ENCODE measurements around the gene CELF5. TPM values are rescaled to one million over a fixed set of nuclear protein-coding genes. Genes with fewer than 3 reads are reported as not detected.
A peak's percentile ranks its signal among the peaks of the same experiment; 100 is the strongest.
"Not testable (repeated sequence)": the region's sequence is repeated elsewhere in the genome, so short reads cannot be mapped to it uniquely, and the experiment has no call there.

Gene CELF5
- total and polyA plus RNA-seq, 2 donors, result 0.14 to 0.48 TPM

GRCh38 chr19:3283886-3284657, 59.6 kb downstream of the CELF5 start:
- WGBS, result 61% methylated on average over 17 of the region's 17 CpGs

GRCh38 chr19:3284759-3285646, 60.5 kb downstream of the CELF5 start:
- H3K27ac ChIP-seq (ENCODE audit: low read depth), result no peak overlapping the region
- peak; percentile 76 for DNase-seq (ENCODE audit: extremely low spot score)
- H3K36me3 ChIP-seq (ENCODE audit: insufficient read depth), result no peaks in the 10 kb centered on the region
- no peak overlapping the region for H3K4me3 ChIP-seq (ENCODE audit: low read depth, low read length)
- peaks cover 2% of the 10 kb centered on the region for H3K4me1 ChIP-seq (ENCODE audit: insufficient read depth)
- 2% methylated on average over 38 of the region's 38 CpGs for WGBS

More at GRCh38 chr19:3283886-3284657, 59.6 kb downstream of the CELF5 start:
- H3K27ac ChIP-seq (ENCODE audit: low read depth), result no peak overlapping the region
- no peaks in the 10 kb centered on the region for H3K36me3 ChIP-seq (ENCODE audit: insufficient read depth)
- H3K4me1 ChIP-seq (ENCODE audit: insufficient read depth), result peaks cover 2% of the 10 kb centered on the region
- DNase-seq (ENCODE audit: extremely low spot score), result no peak
- no peak overlapping the region for H3K4me3 ChIP-seq (ENCODE audit: low read depth, low read length)

GRCh38 chr19:3285647-3286176, 61.3 kb downstream of the CELF5 start:
- no peak overlapping the region for H3K27ac ChIP-seq (ENCODE audit: low read depth)
- no peak for DNase-seq (ENCODE audit: extremely low spot score)
- H3K4me3 ChIP-seq (ENCODE audit: low read depth, low read length), result no peak overlapping the region
- H3K36me3 ChIP-seq (ENCODE audit: insufficient read depth), result no peaks in the 10 kb centered on the region
- WGBS, result 3% methylated on average over 40 of the region's 40 CpGs
- peaks cover 2% of the 10 kb centered on the region for H3K4me1 ChIP-seq (ENCODE audit: insufficient read depth)

- Histone ChIP-seq H3K27ac (ENCODE audit: low read depth) (no peak overlapping the region), H3K36me3 (ENCODE audit: insufficient read depth) (no peaks in the 10 kb centered on the region), H3K4me3 (ENCODE audit: low read depth, low read length) (no peak overlapping the region), H3K4me1 (ENCODE audit: insufficient read depth) (peaks cover 2% of the 10 kb centered on the region)
- WGBS, result 63% methylated on average over 11 of the region's 11 CpGs
- DNase-seq (ENCODE audit: extremely low spot score), result no peak
Measured at GRCh38 chr19:3287814-3288213, 63.4 kb downstream of the CELF5 start.

GRCh38 chr19:3288437-3288836, 64.0 kb downstream of the CELF5 start:
- not testable (repeated sequence) for H3K36me3 ChIP-seq (ENCODE audit: insufficient read depth); H3K4me3 ChIP-seq (ENCODE audit: low read depth, low read length); H3K4me1 ChIP-seq (ENCODE audit: insufficient read depth); H3K27ac ChIP-seq (ENCODE audit: low read depth); DNase-seq (ENCODE audit: extremely low spot score)
- WGBS, result 79% methylated on average over 5 of the region's 5 CpGs

GRCh38 chr19:3289971-3290569, 65.6 kb downstream of the CELF5 start:
- H3K4me3 ChIP-seq (ENCODE audit: low read depth, low read length), result no peak overlapping the region
- H3K27ac ChIP-seq (ENCODE audit: low read depth), result no peak overlapping the region
- 15% methylated on average over 23 of the region's 23 CpGs for WGBS
- H3K36me3 ChIP-seq (ENCODE audit: insufficient read depth), result no peaks in the 10 kb centered on the region
- no peak for DNase-seq (ENCODE audit: extremely low spot score)
- H3K4me1 ChIP-seq (ENCODE audit: insufficient read depth), result peaks cover under 1% of the 10 kb centered on the region

- not testable (repeated sequence) for DNase-seq (ENCODE audit: extremely low spot score); H3K36me3 ChIP-seq (ENCODE audit: insufficient read depth); H3K4me3 ChIP-seq (ENCODE audit: low read depth, low read length); H3K4me1 ChIP-seq (ENCODE audit: insufficient read depth); H3K27ac ChIP-seq (ENCODE audit: low read depth)
- WGBS, result 90% methylated on average over 6 of the region's 6 CpGs
Measured at GRCh38 chr19:3290858-3291257, 66.4 kb downstream of the CELF5 start.

GRCh38 chr19:3291644-3292043, 67.2 kb downstream of the CELF5 start:
- Histone ChIP-seq H3K4me3 (ENCODE audit: low read depth, low read length) (no peak overlapping the region), H3K36me3 (ENCODE audit: insufficient read depth) (no peaks in the 10 kb centered on the region), H3K27ac (ENCODE audit: low read depth) (no peak overlapping the region), H3K4me1 (ENCODE audit: insufficient read depth) (no peaks in the 10 kb centered on the region)
- no peak for DNase-seq (ENCODE audit: extremely low spot score)
- 69% methylated on average over 5 of the region's 5 CpGs for WGBS

- Histone ChIP-seq H3K4me1 (ENCODE audit: insufficient read depth) (no peaks in the 10 kb centered on the region), H3K4me3 (ENCODE audit: low read depth, low read length) (no peak overlapping the region), H3K36me3 (ENCODE audit: insufficient read depth) (no peaks in the 10 kb centered on the region), H3K27ac (ENCODE audit: low read depth) (no peak overlapping the region)
- WGBS, result 84% methylated on average over 23 of the region's 23 CpGs
- DNase-seq (ENCODE audit: extremely low spot score), result no peak
Measured at GRCh38 chr19:3292958-3293529, 68.6 kb downstream of the CELF5 start.

GRCh38 chr19:3293560-3293959, 69.1 kb downstream of the CELF5 start:
- Histone ChIP-seq H3K4me3 (ENCODE audit: low read depth, low read length) (no peak overlapping the region), H3K27ac (ENCODE audit: low read depth) (no peak overlapping the region), H3K36me3 (ENCODE audit: insufficient read depth) (no peaks in the 10 kb centered on the region), H3K4me1 (ENCODE audit: insufficient read depth) (no peaks in the 10 kb centered on the region)
- WGBS, result 79% methylated on average over 9 of the region's 9 CpGs
- no peak for DNase-seq (ENCODE audit: extremely low spot score)

GRCh38 chr19:3294080-3294850, 69.8 kb downstream of the CELF5 start:
- 79% methylated on average over 20 of the region's 20 CpGs for WGBS
- no peak overlapping the region for H3K4me3 ChIP-seq (ENCODE audit: low read depth, low read length)
- H3K27ac ChIP-seq (ENCODE audit: low read depth), result no peak overlapping the region
- H3K36me3 ChIP-seq (ENCODE audit: insufficient read depth), result no peaks in the 10 kb centered on the region
- no peaks in the 10 kb centered on the region for H3K4me1 ChIP-seq (ENCODE audit: insufficient read depth)
- no peak for DNase-seq (ENCODE audit: extremely low spot score)

GRCh38 chr19:3295581-3295980, 71.1 kb downstream of the CELF5 start:
- WGBS, result 43% methylated on average over 14 of the region's 14 CpGs
- Histone ChIP-seq H3K27ac (ENCODE audit: low read depth) (no peak overlapping the region), H3K4me1 (ENCODE audit: insufficient read depth) (no peaks in the 10 kb centered on the region), H3K36me3 (ENCODE audit: insufficient read depth) (no peaks in the 10 kb centered on the region), H3K4me3 (ENCODE audit: low read depth, low read length) (no peak overlapping the region)
- no peak for DNase-seq (ENCODE audit: extremely low spot score)

GRCh38 chr19:3296034-3296433, 71.6 kb downstream of the CELF5 start:
- no peak overlapping the region for H3K4me3 ChIP-seq (ENCODE audit: low read depth, low read length)
- DNase-seq (ENCODE audit: extremely low spot score), result no peak
- H3K27ac ChIP-seq (ENCODE audit: low read depth), result no peak overlapping the region
- H3K36me3 ChIP-seq (ENCODE audit: insufficient read depth), result no peaks in the 10 kb centered on the region
- WGBS, result 65% methylated on average over 9 of the region's 9 CpGs
- H3K4me1 ChIP-seq (ENCODE audit: insufficient read depth), result no peaks in the 10 kb centered on the region

Data from urinary bladder (tissue), 4 donors.